ENCODE data around the gene PGA3. TPM values are rescaled to one million over a fixed set of nuclear protein-coding genes. Genes with fewer than 3 reads are reported as not detected.
"Not testable (repeated sequence)": the region's sequence is repeated elsewhere in the genome, so short reads cannot be mapped to it uniquely, and the experiment has no call there.

PGA3 gene
- polyA plus RNA-seq, 1 of the 3 experiments (the other 2 are of a cell fraction) = not detected

DNA sequence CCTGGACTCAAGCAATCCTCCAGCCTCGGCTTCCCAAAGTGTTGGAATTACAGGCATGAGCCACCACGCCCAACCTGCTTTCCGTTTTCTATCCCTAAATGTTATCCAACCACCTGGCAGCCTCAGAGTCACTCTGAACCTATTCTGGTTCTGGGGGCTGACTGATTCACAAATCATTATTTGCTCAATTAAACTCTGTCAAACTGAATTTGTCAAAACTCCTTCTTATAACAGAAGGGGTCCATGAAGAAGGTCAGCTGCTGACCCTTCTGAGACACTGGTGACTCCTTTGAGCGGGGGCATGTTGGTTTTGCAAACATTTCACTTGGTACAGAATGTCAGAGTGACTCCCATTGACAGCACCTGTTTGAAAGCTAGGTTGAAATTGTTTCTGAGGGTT is 40.3 kb upstream of the PGA3 start (continued):
- TF ChIP-seq ELF1 (IDR thresholded peaks at IDR 0.05) = no peak

DNA sequence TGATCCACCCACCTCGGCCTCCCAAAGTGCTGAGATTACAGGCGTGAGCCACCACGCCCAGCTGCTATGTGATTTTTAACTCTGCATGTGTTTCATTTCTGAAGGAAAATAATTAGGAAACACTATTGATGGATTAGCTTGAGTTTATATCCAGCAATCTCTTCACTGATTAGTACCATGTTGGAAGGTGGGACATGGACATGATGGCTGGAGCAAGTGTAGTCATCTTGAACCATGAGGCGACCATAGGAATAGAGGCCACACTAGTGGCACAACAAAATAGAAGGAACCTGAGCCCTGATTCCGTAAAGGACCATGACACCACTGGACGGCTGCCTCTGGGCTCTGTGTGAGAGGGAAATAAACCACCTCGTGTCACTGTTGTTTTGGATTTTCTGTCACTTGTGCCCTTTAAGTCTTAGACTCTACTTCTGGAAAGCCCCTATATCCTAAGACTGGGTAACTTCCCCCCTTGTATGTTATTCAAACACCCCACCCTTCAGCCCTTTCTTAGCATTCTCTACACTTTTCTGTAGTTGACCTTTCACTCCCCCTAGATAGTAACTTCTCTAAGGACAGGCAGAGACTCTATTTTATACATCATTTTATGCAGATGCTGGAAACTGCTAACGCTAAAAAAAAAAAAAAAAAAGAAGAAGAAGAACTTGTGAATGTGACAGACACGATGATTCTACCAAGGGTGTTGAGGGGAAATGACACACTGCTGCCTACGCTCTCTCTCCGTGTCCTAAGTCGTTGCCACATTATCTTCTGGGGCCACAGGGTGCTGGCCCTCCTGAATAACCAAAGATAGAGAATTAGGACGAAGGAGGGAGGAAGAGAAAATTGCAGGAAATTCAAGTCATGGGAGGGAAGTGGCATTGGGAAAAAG is 39.4 kb upstream of the PGA3 start:
- TF ChIP-seq FOXJ3 (CRISPR knock-in tag; IDR thresholded peaks at IDR 0.05) = no peak
- no peak for TF ChIP-seq YY1 (IDR thresholded peaks at IDR 0.05; ENCODE audit: low read depth)
- no peak for TF ChIP-seq FOXM1 (IDR thresholded peaks at IDR 0.05; ENCODE audit: low read depth)
- TF ChIP-seq, protein P1, sequence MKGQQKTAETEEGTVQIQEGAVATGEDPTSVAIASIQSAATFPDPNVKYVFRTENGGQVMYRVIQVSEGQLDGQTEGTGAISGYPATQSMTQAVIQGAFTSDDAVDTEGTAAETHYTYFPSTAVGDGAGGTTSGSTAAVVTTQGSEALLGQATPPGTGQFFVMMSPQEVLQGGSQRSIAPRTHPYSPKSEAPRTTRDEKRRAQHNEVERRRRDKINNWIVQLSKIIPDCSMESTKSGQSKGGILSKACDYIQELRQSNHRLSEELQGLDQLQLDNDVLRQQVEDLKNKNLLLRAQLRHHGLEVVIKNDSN (IDR thresholded peaks at IDR 0.05; ENCODE audit: borderline replicate concordance, low read depth) = no peak
- TF ChIP-seq, protein P2, sequence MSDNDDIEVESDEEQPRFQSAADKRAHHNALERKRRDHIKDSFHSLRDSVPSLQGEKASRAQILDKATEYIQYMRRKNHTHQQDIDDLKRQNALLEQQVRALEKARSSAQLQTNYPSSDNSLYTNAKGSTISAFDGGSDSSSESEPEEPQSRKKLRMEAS (IDR thresholded peaks at IDR 0.05; ENCODE audit: low read depth) = no peak
- TF ChIP-seq GATA2 (CRISPR knock-in tag; IDR thresholded peaks at IDR 0.05) = no peak
- no peak overlapping the region for H3K27ac ChIP-seq (ENCODE audit: low read depth in 2 of 2, low read length in 1 of 2)
- CTCF ChIA-PET = interaction anchor here (0.8 to 1.2 kb wide), 2 partner anchors 24 to 34 kb away, joined by 3 read pairs; no protein-coding TSS in a partner anchor
- no peak overlapping the region for H3K9ac ChIP-seq
- peaks cover 0 to 17% of the 10 kb centered on the region in 2 experiments; a peak in 3 of 4 replicates for H3K4me1 ChIP-seq (ENCODE audit: control insufficient read depth in 1 of 2, insufficient read depth in 2 of 2, low read depth in 1 of 2, low read length in 1 of 2)
- H3K9me3 ChIP-seq = no peaks in the 10 kb centered on the region
- H3K4me2 ChIP-seq = no peak overlapping the region
- no peak overlapping the region for H2AFZ ChIP-seq (ENCODE audit: low read depth)
- WGBS (ENCODE audit: low lambda C conversion rate) = 73% methylated on average over 13 of the region's 13 CpGs
- no peaks in the 10 kb centered on the region for H3K36me3 ChIP-seq (replicated peaks in 1 of 2; ENCODE audit: control insufficient read depth in 1 of 2, insufficient read depth in 2 of 2, low read length in 1 of 2)
- no peaks in the 10 kb centered on the region for H3K9me2 ChIP-seq
- POLR2A ChIA-PET = no interaction called here
- H3K4me3 ChIP-seq (ENCODE audit: low read depth in 2 of 2, low read length in 1 of 2) = no peak overlapping the region
- H3K79me2 ChIP-seq (ENCODE audit: insufficient read depth) = peaks cover 22% of the 10 kb centered on the region; the same call in 1 of the 2 replicates
- no peaks in the 10 kb centered on the region for H3K27me3 ChIP-seq (ENCODE audit: insufficient read depth)
- H4K20me1 ChIP-seq (ENCODE audit: insufficient read depth) = no peaks in the 10 kb centered on the region
- DNase-seq = no peak
- peaks cover 13% of the 10 kb centered on the region for H3F3A ChIP-seq (replicated peaks; ENCODE audit: insufficient read depth)

- H2AFZ ChIP-seq (ENCODE audit: low read depth) = no peak overlapping the region
- no peaks in the 10 kb centered on the region for H3K9me3 ChIP-seq
- H4K20me1 ChIP-seq (ENCODE audit: insufficient read depth) = no peaks in the 10 kb centered on the region
- ChIA-PET POLR2A (no interaction called here), CTCF (no interaction called here)
- H3K4me2 ChIP-seq = no peak overlapping the region
- peaks cover 16% of the 10 kb centered on the region; the same call in 1 of the 2 replicates for H3K79me2 ChIP-seq (ENCODE audit: insufficient read depth)
- no peaks in the 10 kb centered on the region; the same call in 1 of the 2 replicates for H3K27me3 ChIP-seq (ENCODE audit: insufficient read depth)
- H3K4me1 ChIP-seq (ENCODE audit: control insufficient read depth in 1 of 2, insufficient read depth in 2 of 2, low read depth in 1 of 2, low read length in 1 of 2) = peaks cover 0 to 17% of the 10 kb centered on the region in 2 experiments; a peak in 2 of 4 replicates
- H3K36me3 ChIP-seq (replicated peaks in 1 of 2; ENCODE audit: control insufficient read depth in 1 of 2, insufficient read depth in 2 of 2, low read length in 1 of 2) = no peaks in the 10 kb centered on the region
- DNase-seq = no peak
- peaks cover 9% of the 10 kb centered on the region for H3F3A ChIP-seq (replicated peaks; ENCODE audit: insufficient read depth)
- TF ChIP-seq, protein P2 (IDR thresholded peaks at IDR 0.05; ENCODE audit: low read depth) = no peak
- TF ChIP-seq ELF1 (IDR thresholded peaks at IDR 0.05) (no peak), RCOR1 (IDR thresholded peaks at IDR 0.05; ENCODE audit: low read length) (no peak), YY1 (IDR thresholded peaks at IDR 0.05; ENCODE audit: low read depth) (no peak), TEAD4 (IDR thresholded peaks at IDR 0.05; ENCODE audit: borderline replicate concordance, insufficient read depth) (no peak), EP300 (IDR thresholded peaks at IDR 0.05; ENCODE audit: borderline replicate concordance in 1 of 2, low read depth in 1 of 2, low read length in 1 of 2) (no peak), SMC3 (IDR thresholded peaks at IDR 0.05; ENCODE audit: low read depth, low read length) (no peak)
- TF ChIP-seq, protein P1 (IDR thresholded peaks at IDR 0.05; ENCODE audit: borderline replicate concordance, low read depth) = no peak
- TF ChIP-seq, protein P3, sequence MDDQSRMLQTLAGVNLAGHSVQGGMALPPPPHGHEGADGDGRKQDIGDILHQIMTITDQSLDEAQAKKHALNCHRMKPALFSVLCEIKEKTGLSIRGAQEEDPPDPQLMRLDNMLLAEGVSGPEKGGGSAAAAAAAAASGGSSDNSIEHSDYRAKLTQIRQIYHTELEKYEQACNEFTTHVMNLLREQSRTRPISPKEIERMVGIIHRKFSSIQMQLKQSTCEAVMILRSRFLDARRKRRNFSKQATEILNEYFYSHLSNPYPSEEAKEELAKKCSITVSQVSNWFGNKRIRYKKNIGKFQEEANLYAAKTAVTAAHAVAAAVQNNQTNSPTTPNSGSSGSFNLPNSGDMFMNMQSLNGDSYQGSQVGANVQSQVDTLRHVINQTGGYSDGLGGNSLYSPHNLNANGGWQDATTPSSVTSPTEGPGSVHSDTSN (IDR thresholded peaks at IDR 0.05) = no peak
- H3K9ac ChIP-seq = no peak overlapping the region
- H3K4me3 ChIP-seq (ENCODE audit: low read depth in 2 of 2, low read length in 1 of 2) = no peak overlapping the region
- no peak overlapping the region for H3K27ac ChIP-seq (ENCODE audit: low read depth in 2 of 2, low read length in 1 of 2)
- 68% methylated on average over 13 of the region's 13 CpGs for WGBS (ENCODE audit: low lambda C conversion rate)
- no peaks in the 10 kb centered on the region for H3K9me2 ChIP-seq
Measured at GRCh38 chr11:61164606-61165424, 38.5 kb upstream of the PGA3 start.

DNA sequence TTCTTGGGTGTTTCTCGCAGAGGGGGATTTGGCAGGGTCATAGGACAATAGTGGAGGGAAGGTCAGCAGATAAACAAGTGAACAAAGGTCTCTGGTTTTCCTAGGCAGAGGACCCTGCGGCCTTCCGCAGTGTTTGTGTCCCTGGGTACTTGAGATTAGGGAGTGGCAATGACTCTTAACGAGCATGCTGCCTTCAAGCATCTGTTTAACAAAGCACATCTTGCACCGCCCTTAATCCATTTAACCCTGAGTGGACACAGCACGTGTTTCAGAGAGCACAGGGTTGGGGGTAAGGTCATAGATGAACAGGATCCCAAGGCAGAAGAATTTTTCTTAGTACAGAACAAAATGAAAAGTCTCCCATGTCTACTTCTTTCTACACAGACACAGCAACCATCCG is 37.5 kb upstream of the PGA3 start:
- H3K9me2 ChIP-seq; H3K27me3 ChIP-seq (ENCODE audit: insufficient read depth); H3K36me3 ChIP-seq (replicated peaks in 1 of 2; ENCODE audit: control insufficient read depth in 1 of 2, insufficient read depth in 2 of 2, low read length in 1 of 2); CTCF ChIA-PET; H3K27ac ChIP-seq (ENCODE audit: low read depth in 2 of 2, low read length in 1 of 2); POLR2A ChIA-PET; H4K20me1 ChIP-seq (ENCODE audit: insufficient read depth); H3K79me2 ChIP-seq (ENCODE audit: insufficient read depth); H3K9me3 ChIP-seq; H3K4me1 ChIP-seq (ENCODE audit: control insufficient read depth in 1 of 2, insufficient read depth in 2 of 2, low read depth in 1 of 2, low read length in 1 of 2); H3K9ac ChIP-seq; H3K4me2 ChIP-seq; DNase-seq; H3F3A ChIP-seq (replicated peaks; ENCODE audit: insufficient read depth); H2AFZ ChIP-seq (ENCODE audit: low read depth); H3K4me3 ChIP-seq (ENCODE audit: low read depth in 2 of 2, low read length in 1 of 2): not testable (repeated sequence)
- WGBS (ENCODE audit: low lambda C conversion rate) = 68% methylated on average over 3 of the region's 7 CpGs
